NCI-H2227 treated with DMSO at 0.1 percent for 48 hours (cell line): ENCODE data around the gene LRRK1.

Source experiments
- DNase-seq: peaks from one replicate; lab custom pipeline; 2025; lab: John Stamatoyannopoulos, UW

The LRRK1 gene

DNA sequence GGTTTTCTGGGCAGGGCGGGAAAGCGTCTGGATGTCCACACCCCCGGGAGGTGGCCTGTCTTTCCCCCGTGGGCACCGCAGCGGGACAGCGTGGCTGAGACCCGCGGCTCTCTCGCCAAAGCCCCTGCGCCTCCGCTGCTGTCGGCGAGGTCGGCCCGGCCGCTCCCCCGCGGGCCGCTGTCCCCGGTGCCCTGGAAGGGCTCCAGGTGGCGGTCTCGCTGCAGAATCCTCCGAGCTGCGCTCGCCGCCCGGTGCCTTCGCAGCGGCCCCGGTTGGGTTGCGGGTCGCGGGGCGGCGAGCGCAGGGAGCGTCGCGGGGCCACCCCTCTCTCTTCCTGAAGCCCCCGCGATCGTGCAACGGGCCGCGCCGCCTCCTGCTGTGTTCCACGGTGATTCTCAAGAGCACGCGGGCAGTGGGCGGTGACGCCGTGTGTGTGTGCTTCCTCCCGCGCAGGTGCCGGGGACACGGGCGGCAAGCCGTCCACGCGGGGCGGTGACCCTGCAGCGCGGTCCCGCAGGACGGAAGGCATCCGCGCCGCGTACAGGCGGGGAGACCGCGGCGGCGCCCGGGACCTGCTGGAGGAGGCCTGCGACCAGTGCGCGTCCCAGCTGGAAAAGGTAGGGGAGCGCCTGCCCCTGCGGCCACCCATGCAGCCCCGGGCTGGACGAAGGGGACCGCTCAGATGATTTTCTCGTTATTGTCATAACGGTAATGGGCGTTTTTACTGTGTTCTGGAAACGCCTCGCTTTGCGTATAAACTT lies 54.4 kb downstream of the LRRK1 start:
- no peak for DNase-seq

DNA sequence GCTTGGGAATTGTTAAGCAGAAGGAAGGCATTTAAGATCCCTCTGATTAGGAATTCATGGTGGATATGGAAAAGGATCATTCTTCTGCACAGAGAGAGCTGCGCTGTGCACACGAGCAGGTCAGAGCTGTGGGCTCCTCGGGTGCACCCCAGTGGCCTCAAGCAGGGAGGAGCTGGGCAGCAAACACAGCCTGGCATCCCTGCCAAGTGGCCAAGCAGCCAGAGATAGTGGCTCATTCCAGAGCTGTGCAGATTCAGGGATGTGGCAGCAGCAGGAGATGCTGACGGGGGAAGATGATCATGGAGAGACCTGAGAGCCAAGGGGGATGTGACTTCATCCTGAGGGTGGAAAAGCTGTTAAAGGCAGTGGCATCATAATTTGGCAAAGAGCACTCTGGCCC lies 55.9 kb downstream of the LRRK1 start:
- no peak for DNase-seq

DNA sequence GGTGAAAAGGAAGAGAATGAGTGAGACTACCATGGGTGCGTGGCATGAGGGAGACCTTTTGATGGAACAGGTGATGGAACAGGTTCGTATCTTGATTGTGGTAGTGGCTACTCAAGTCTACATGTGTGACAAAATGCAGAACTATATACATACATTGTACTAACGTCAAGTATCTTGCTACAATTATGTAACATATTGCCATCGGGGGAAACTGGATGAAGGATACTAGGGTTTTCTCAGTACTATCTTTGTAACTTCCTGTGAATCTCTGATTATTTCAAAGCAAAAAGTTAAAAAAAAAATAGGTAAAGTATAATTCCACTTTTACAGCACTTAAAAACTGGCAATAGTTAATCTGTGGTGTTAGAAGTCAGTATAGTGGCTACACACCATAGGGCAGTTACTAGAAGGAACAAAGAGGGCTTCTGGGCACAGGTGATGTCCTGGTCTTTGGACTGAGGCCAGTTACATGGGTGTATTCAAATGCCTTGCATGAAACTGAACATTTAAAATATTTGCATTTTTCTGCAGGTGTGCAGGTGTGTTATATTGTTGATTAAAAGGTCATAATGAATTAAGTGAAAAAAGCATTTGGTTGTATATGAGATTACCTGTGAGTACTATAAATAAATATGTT lies 61.4 kb downstream of the LRRK1 start:
- no peak for DNase-seq

DNA sequence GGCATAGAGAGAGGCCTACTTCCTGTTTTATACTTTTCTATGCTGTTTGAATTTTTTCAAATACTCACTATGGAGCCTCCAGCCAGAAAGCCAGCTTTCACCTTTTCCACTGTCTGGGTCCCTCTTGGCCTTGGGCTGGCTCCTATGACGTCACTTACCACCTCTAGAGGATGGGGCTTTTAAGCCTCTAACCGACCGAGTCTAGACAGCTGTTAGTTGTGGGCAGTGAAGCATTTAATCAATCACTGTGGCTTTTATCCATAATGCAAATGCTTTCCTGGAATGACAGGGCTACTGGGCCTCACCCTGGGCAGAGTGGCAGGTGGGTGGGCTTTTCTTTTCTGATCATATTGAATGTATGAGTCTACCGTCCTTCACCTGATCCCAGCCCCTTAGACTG lies 61.9 kb downstream of the LRRK1 start:
- DNase-seq, result no peak

DNA sequence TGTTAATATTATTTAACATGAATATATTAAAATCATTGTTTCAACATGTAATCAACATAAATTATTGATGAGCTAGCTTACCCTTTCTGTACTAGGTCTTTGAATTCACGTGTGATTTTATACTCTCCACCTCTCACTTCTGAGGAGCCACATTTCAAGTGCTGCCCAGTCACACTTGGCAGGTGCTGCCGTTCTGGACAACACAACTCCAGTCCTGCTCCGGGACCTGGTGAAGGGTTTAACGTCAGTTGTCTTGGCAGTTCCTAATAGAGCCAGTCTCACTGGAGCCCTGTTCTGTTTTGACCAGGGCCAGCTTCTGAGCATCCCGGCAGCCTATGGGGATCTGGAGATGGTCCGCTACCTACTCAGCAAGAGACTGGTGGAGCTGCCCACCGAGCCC lies 64.1 kb downstream of the LRRK1 start:
- no peak for DNase-seq

DNA sequence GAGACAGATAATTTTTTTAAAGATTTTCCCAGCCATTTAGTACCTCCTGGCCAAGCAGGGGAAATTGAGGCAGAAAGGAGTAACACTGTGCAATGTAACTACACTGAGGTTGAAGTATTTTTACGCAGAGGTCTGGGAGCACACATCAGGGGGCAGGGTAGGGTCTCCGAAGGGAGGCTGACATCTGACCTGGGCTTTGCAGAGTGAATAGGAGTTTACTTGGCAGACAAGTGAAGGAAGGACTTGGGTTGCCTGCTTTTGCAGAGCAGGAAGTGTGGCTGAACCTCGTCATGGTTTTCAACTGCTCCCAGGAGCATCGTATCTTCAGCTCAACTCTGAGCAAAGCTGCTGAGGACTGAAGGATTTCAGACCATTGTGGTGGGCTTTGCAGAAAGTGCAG lies 66.2 kb downstream of the LRRK1 start:
- no peak for DNase-seq

DNA sequence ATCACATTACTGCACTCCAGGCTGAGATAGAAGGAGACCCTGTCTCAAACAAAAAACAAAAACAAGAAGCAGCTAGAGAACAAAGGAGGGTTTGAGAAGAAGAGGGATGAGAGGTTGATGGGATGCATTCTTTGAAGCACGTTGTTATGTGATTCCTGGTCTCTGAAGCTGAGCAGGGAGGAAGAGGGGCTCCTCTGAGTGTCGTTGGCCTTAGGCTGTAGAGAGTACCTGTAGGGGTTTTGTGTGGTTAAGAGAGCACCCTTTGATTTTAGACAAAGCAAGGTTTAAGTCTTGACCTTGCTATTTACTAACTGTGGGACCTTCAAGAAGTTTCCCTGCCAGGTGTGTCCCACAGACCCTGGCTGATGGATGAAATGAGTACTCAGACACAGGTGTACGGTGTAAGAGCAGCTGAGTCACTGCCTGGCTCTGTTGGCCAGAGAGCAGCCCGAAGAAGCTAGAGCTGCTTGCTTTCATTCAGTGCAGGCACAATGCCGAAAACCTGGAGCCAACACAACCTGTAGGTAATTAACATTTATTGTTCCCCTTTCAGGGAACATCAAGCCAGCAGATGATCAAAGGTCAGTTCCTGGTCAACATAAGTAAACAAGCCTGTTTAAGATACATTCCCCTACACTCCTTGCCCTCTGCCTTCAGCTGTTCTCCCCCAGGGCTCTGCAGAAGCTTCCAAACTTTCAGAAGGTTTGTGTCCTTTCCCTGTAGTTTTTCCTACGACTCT lies 67.2 kb downstream of the LRRK1 start:
- no peak for DNase-seq

DNA sequence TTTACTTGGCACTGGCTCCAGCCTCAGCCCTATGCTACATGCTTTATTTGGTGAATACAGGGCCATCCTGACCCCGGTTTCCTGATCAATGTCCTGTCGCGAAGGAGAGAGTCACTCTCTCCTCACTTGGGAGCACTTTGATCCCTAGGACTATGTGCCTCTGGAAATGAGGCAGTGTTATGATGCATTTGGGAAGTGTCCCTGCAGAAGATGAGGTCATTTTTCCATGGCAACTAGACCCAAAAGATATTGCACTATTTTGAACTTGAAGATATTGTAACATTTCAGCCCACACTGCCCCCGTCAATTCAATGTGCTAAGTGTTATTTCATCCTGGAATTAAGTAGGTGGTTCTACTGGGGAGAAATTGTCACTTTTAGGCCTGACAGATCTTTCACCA lies 68.0 kb downstream of the LRRK1 start:
- no peak for DNase-seq

DNA sequence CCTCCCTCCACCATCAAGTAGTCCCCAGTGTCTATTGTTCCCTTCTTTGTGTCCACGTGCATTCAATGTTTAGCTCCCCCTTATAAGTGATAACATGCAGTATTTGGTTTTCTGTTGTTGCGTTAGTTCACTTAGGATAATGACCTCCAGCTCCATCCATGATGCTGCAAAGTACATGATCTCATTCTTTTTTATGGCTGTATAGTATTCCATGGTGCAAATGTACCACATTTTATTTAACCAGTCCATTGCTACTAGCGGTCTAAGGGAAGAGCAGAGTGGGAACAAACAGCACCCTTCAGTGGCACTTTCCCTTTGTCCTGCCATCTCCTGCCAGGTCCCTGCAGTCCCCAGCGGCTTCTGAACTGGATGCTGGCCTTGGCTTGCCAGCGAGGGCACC lies 69.1 kb downstream of the LRRK1 start:
- no peak for DNase-seq

DNA sequence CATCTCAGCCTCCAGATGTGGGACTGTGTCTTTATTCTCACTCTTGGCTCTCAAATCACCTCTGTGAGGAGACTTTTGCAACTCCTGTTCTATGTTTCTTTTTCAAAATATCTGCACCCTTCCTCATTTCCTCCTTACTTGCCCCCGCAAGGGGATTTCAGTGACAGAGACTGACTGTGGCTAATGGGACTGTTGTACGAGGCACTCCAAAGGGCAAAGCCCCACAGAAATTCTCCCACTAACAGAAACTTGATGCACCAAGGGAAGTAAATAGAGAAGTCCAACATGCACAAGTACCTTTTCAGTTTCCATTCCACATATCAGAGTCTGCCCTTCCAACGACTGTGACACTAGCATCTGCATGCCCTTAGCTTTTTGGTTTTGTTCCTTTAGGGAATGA lies 69.7 kb downstream of the LRRK1 start:
- no peak for DNase-seq

DNA sequence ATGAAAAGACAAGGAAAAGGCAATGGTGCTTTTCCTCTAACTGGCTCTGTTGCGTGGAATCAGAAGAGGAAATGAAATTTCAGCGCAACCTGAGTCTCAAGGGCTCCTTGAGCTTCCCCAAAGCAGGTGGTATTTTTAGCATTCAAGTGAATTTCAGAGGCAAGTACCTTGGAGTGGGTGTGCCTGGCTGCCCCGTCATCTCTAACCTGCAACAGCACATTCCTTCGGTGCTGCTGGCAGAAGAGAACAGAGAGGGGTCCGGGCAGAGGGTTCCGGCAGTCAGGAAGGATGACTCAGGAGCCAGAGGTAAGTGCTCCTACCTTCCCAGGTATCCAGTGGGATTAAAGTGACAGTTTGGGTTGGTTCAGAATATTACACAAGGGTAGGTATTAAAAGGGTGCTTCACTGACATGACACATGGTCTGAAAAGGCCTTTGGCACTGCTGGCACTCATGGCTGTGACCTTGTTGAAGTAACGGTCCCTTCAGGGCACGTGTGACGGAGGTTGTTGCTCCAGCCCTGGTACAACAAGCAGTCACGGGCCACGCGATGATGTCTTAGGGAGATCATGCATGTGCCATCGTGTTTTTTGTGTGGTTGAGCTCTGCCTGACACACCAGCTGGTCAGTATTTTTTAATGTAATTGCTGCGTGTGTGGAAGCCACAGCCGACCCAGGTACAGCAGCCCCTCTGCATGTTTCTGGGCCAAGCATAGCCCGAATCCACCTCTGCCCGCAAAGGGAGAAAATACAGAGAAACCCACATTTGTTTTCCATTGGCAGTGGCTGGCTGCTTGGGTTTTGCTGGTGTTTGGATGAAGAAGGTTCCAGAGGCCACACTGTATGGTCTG lies 75.7 kb downstream of the LRRK1 start:
- no peak for DNase-seq

DNA sequence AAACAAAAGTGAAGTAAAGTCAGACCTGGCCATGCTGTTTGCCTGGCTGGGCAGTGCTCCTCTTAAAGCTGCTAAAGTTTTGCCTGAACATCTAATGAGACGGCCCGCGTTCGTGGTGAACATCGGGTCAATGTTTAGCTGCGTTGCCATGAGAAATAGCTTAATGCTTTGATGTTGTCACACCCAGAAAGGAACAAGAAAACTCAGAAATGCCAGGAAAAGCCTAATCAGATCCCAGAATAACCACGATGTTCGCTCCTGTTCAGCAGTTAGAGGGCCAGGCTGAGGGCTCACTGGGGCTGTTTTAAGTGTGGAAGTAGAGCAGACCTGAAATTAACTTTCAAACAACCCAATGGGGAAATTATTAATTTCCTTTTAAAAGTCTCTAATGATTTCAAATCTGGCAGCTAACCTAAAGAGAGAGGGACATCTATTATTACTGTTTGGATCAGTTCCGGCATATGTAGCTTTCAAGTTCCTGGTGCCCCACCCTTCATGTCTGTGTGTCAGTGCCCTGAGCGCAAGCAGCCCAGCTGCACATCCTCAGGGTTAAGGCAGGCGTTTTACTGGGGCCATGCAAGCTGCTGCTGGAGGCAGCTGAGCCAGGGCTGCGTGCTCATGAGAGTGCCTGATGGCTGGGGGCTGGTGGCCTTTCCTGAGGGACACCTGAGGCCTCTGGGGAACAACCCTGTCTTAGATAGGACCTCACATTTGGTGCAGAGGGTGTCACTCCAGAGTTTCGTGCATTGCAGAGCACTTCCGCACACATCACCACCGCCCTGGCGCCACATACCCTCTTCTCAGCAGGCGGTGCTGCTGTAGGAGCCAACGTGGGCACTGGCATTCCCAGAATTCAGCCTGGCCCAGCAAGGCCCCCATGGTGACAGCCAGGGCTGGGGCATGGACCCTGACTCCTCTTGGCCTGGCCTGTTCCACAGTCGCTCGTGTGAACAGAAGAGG lies 76.6 kb downstream of the LRRK1 start:
- DNase-seq, result no peak

DNA sequence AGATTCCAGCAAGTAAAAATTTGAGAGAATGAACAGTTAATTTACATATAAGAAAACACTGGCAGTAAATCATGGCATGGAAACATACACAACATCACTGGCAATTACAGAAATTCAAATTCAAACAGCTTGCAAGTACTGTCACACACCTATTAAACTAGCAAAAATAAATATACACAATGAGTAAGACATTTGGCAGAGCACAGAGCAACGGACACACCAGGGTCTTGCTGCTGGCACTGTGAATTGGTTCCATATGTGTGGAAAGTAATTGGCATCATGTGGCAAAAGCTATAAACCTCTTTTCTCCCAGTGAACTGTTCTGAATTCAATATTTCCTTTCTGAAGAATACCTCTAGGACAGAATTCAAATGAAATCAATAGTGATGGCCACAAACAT lies 78.3 kb downstream of the LRRK1 start:
- DNase-seq, result no peak

DNA sequence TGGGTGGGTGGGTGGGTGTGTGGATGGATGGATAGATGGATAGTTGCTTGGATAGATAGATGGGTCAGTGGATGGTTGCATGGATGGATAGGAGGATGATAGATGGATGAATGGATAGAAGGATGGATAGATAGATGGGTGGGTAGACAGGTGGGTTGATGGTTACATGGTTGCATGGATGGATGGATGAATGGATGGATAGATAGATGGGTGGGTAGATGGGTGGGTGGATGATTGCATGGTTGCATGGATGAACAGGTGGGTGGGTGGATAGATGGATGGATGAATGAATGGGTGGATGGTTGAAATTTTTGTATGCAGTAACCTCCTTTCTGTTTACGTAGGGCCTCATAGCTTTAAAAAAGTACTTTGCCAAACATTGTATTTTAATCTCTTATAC lies 79.5 kb downstream of the LRRK1 start:
- DNase-seq, result no peak

DNA sequence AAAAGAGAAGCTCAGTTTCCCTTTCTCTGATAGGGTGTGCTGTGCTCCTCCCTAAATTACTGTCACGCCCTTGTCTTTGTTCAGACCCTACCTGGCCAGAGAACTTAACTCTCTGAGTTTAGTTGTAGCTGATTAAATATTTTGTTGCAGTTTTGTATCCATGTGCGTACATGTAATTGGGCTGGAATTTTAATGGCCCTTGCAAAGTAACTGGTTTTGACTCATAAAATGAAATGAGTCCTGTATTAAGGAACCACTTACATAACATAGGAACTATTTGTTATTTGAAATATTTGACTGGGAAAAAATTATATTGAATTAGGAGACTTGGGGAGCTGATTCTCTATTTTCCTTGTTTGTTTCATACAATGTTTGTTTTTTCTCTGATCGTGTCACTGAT lies 80.2 kb downstream of the LRRK1 start:
- no peak for DNase-seq

DNA sequence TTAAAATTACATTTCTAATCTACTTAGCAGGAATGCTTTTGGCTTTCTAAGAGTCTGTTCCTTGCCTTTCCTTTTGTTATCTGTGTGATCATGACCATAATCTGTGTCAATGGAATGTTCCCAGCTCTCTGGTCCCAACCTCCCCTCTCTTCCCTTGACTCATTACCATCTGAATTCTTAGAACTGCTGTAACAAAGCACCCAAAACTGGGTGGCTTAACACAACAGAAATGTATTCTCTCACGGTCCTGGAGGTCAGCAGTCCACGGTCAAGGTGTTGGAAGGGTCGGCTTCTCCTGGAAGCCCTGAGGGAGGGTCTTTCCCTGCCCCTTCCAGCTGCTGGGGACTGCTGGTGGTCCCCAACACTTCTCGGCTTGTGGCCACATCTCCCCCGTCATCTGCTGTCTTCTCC lies 81.1 kb downstream of the LRRK1 start:
- no peak for DNase-seq

DNA sequence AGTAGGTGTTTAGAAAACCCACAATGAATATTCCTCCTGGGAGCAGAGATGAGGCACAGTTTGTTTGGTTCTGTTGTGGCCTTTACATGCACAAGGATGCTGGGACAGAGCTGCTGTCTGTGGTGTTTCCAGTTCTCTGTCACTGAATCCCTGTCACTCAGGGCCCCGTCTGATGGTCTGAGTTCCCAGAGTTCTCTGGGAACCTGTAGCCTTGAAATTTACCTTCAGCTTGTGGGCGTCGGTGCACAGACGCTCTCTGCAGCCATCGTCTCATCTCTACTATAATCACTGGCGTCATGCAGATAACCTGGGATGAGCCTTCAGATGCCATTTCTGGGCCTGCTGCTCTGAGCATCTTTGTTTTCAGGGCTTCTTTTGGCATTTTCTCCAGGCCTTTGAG lies 81.9 kb downstream of the LRRK1 start:
- DNase-seq, result no peak

DNA sequence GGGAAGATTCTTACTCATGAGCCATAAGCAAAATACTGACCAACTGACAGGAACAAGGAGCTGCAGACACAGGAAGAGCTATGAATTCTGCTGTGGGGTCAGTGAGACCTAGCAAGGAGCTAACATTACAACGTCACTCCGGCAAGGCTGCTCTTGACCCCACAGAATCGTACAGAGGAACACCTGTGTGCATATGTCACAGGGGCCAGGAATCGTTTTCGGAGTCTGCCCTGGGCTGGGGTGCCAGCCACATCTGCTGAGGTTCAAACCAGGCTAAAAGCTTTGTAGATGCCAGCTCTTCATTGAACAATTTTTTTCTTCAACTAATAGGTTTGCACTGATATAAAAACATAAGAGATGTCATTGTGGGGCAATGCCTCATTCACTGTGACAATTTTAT lies 82.6 kb downstream of the LRRK1 start:
- no peak for DNase-seq

DNA sequence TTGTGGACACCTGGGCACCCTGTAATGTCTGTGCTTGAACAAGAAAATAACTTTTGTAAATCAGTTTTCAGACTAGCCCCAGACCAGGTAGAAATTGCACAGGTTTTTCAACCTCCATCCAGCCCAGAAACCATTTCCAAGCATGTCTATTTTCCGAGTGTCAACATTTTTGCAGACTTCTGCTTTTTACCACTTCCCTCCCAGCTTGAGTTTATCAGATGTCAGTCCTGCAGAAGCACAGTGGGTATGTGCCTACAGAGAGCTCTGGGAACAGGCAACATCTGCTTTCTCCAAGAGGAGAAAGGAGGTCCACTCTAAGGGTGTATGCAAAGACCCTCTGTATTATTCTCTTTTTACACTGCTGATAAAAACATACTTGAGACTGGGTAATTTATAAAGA lies 83.9 kb downstream of the LRRK1 start:
- DNase-seq, result no peak

DNA sequence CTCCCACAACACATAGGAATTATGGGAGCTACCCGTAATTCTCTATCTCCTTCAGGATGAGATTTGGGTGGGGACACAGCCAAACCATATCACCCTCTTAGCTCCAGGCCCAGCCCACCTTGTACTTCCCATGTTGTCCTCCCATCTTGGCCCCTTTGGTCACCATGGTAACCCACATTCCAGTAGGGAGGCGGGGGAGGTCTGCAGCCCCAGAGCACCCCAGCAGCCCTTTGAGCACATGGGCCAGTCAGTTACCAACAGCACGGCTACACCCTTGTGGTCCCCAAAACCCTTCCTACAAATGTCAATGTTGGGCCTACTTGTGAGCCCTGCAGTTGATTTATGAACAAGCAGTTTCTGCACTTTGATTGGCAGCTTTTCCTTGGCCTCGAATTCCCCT lies 84.5 kb downstream of the LRRK1 start:
- no peak for DNase-seq

DNA sequence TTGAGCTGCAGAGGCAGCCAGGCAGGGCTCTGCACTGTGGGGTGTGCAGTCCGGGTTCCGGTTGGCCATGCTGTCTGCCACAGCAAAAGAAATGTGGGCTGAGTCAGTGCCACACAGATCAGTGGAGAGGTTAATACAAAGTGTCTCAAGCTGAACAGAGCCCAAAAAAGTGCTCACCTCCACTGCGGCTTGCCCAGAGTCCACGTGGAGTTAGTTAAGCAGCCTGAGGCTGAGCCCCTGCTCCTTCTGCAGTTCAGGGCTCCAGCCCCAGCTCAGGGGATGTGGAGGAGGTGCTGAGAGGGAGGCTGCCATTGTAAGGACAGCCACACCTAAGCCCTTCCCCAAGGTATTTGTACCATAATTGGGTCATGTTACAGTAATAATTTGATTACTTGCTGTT lies 85.3 kb downstream of the LRRK1 start:
- DNase-seq, result no peak
